CD4-positive, alpha-beta T cell treated with Interleukin-10 for 1 hour (primary cell): ENCODE measurements around the gene QTRT2.

Experiments
- DNase-seq: peaks from one replicate; pipeline ENCODE4 v3.0.0-alpha.2; 2020

QTRT2 gene

DNA sequence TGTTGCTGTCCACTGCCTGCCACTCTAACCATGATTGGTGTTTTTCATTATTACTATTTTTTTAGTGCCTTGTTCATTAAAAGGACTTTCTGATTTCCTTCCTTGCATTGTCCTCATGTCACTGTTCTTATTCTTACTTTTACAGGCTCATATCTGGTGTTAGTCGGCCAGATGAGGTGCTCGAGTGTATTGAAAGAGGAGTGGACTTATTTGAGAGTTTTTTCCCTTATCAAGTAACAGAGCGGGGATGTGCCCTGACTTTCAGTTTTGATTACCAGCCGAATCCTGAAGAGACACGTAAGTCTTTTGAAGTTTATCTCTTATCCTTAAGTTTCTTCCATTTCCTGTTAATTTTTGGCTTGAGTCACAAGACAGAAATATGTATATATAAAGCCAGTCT, 23.2 kb downstream of the QTRT2 start:
- no peak for DNase-seq

DNA sequence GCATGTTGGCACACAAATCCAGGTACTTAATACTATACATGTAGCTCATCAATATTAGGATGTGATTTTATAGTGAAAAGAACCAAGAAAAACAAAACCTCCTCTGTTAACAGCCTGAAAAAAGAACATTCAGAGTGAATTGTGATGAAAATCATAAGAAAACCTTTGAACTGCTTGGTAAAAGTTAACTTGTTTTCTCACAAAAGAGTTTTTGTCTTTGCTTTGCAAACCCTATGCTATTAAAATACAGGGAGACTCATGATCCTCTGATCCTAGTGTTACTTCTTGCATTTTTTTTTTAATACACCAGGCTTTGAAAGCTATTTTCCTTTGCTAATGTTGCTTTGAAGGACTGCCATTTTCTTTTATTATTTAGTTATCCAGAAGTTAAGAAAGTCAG, 23.7 kb downstream of the QTRT2 start:
- no peak for DNase-seq

DNA sequence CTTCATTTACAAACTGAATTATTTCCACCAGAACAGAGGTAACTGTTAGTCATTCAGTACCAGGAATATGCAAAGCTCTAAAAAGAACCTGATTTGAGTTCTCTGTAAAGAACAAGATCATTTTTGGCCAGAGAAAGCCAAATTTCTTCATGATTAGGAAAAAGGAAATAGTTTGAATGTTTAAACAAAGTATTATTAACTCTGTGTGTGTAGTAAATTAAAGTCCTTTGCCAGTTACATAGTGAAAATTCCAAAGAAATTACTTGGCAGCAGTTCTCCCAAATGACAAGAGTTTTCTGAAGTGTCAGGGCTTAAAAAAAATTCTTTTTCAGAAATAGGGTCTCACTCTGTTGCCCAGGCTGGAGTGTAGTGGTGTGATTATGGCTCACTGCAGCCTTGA, 24.5 kb downstream of the QTRT2 start:
- DNase-seq = no peak

DNA sequence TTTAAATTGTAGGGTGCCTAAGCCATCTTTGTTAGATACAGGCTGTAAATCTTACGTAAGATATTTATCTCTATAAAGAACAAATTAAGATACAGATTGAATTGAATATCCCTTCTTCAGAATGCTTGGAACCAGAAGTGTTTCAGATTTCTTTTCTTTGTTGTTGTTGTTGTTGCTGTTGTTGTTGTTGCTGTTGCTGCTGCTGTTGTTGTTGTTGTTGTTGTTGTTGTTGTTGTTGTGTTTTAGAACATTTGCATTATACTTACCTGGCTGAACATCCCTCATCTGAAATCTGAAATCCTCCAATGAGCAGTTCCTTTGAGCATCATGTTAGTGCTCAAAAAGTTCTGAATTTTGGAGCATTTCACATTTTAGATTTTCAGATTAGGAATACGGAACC, 26.6 kb downstream of the QTRT2 start:
- no peak for DNase-seq

DNA sequence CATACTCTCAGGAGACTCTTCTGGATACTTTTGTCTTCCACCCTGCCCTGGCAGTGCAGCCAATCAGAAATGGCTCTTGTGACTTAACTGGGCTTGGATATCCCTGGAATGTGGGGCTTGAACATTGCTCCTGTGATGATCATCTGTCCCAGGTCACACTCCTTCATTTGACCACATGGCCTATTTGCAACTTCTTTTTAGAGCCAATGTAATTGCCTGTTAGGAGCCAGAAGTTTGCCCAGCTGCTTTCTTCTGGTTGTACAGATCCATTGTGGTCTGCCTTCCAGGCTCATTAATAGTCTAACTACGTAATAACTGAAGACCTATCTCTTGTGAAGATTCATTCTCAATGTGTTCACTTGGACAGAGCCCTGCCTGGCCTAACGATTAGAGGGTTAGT, 29.8 kb downstream of the QTRT2 start:
- DNase-seq = no peak

DNA sequence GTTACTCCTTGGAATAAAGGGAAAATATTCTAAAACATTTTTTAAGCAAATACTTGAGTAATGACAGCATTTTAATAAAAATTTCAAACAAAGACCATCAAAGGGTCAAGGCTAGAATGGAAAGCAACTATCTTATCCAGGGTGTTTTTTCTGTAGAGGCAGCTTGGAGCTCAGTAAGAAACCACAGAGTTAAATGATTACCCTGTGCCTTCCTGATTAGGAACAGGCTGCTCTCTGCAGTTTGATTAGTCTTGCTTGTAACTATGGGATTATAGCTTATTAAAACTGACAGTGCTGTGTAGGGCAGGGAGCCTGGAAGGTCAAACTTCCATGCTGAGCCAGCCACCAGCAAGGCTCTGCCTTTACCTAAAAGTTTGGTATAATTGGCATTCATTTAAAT, 33.1 kb downstream of the QTRT2 start:
- no peak for DNase-seq

DNA sequence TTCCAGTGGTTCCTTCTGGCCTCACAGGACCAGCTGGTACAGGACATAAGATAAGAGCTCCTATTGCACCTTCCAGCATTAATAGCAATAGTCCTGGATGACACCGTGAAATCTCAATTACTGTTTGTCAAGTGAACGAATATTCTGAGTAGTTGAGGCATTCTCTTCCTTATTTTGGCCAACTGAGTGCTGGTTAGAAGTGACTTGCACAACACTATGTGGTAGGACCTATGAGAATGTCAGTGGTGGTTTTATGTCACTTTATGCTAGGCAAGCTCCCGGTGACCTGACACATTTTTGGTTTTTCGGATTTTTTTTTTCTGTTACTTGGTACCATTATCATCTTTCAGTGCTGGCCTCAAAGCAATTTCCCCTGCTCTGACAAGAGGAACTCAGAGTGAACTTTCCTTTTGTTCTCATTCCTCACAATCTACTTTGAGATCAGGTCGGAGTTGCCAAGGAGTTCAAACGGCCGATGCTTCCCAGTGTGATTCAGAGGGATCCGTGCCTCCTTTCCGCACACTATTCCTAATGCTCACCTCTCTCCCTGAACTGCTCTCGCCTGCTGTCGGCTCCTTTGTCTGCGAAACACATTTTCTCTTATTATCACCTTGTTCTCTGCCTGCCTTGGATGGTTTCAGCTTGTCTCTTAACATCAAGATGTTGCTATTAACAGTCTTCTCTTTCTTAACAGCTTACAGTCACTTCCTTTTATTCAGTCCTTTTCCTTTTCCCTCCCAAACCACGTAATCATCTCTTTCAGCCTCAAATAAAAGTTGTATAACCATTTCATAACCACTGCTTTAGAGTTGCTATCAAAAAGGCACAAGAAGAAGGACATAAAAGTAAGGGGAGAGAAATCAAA, 35.8 kb downstream of the QTRT2 start:
- DNase-seq = no peak

DNA sequence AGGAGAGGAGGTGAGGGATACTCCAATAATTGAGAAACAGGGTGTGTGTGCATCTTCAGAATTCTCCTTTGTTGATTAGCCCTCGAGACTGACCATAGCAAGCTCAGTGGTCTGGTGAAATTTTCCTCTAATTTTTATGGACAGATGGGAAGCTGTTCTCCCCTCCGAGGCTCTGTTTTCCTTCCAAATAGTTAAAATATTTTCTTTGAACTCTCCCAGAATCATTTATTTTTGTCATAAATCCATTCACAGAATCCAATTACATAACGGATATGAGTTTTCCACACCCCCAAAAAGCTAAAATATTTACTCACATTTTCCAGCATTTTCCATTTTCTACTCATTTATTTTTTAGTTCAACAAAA, 36.5 kb downstream of the QTRT2 start:
- no peak for DNase-seq

DNA sequence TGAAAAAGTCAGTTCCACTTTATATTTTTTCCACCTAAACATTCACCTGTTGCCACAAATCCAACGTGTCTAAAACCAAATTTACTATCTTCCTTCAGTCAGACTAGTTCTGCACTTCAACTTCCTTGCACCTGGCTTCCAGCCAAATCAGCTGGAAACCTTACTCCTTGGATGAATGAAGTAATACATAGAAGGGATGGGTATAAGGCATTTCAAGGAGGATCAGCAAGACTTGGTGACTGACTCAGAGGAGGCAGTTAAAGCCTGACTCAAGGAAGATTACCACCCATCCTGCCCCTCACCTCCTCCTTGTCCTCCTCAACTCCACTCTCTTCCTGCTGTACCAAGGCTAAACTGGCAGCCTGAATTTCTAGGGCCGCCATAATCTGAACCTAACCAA, 37.1 kb downstream of the QTRT2 start:
- no peak for DNase-seq

DNA sequence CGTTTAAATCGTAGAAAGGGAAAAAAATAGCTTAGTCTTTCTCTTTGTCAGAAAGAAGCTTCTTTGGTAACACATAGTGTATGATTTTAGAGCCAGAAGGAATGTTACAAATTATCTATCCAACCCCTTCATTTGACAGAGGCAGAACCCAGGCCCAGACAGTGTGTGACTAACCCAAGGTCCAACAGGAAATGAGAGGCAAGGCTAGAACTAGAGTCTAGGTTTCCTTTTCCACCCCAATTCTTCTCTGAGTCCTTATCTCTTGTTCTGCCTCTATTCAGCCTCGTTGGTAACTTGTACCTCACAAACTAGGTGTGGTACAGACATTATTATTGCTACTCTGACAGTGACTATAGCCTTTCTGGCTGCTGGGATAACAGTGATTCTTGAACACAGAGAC, 39.3 kb downstream of the QTRT2 start:
- DNase-seq = no peak

DNA sequence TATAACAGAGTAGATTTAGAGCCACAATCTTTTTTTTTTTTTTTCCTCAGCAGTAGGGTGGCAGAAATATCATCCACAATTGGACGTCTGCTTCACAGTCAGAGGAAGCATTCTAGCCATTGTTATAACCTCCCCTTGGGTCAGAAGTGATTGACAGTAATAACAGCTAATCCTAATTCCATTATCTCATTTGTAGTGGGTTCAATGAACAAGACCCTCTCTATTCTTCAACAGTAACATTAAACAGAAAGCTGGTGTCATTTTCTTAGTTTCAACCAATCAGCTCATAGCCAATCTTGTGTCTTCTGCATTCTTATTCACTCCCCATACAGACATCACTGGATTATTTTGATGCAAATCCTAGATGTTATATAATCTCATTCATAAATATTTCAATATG, 44.6 kb downstream of the QTRT2 start:
- DNase-seq = no peak

DNA sequence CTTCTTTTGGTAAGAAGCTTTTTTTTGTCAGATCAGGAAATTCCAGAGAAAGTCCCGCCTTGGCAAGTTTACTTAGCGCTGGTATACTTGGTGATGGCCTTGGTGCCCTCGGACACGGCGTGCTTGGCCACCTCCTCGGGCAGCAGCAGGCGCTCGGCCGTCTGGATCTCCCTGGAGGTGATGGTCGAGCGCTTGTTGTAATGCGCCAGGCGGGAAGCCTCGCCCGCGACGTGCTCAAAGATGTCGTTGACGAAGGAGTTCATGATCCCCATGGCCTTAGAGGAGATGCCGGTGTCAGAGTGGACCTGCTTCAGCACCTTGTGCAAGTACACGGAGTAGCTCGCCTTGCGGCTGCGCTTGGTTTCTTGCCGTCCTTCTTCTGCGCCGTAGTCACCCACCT, 46.6 kb downstream of the QTRT2 start:
- no peak for DNase-seq

DNA sequence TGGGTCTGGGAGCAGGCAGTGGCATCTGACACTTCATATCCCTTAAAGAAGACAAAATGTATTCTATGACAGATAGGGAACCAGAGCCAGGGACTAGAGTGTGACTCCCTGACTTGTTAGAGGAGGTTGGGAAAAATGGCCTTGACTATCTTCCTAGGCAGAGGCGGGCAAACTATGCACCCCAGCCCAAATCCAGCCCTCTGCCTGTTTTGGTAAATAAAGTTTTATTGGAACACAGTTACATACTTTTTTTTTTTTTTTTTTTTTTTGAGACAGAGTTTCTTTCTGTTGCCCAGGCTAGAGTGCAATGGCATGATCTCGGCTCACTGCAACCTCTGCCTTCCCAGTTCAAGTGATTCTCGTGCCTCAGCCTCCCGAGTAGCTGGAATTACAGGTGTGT, 47.3 kb downstream of the QTRT2 start:
- no peak for DNase-seq

DNA sequence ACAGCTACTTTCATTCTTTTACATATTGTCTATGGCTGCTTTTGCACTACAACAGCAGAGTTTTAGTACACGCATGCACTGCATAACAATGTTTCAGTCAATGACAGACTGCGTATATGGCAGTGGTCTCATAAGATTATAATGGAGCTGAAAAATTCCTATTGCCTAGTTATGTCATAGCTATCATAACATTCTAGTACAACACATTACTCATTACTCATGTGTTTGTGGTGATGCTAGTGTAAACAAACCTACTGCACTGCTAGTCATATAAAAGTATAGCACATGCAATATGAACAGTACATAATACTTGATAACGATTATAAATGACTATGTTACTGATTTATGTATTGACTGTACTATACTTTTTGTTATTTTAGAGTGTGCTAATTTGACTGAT, 47.9 kb downstream of the QTRT2 start:
- DNase-seq = no peak

DNA sequence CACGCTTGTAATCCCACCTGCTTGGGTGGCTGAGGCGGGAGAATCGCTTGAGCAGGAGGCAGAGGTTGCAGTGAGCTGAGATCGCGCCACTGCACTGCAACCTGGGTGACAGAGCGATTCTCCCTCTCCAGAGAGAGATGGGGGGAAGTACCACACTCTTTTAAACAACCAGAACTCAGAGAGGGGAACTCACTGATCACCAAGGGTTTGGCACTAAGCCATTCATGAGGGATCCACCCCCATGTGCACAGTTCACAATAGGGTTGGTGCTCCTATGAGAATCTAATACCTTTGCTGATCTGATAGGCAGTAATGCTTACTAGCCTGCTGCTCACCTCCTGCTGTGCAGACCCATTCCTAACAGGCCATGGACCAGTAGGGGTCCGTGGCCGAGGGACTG, 51.6 kb downstream of the QTRT2 start:
- DNase-seq = no peak

DNA sequence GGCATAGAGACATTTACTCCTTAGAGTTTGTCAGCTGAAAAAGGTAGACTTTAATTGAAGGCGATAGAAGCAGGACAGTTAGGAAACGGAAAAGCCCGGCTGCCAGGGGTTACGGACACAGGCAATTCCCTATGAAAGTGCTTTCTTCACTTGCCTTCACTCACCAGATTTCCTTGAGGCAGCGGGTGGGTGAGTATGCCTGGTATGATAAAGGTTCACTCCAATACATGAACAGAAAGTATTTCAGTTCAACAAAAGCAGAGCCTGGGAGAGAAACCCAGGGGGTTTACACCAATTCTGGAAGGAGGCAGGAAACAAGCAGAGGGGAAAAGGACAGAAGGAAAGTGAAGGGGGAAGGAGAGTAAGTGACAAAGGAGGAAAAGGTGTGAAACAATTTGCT, 53.9 kb downstream of the QTRT2 start:
- DNase-seq = no peak

DNA sequence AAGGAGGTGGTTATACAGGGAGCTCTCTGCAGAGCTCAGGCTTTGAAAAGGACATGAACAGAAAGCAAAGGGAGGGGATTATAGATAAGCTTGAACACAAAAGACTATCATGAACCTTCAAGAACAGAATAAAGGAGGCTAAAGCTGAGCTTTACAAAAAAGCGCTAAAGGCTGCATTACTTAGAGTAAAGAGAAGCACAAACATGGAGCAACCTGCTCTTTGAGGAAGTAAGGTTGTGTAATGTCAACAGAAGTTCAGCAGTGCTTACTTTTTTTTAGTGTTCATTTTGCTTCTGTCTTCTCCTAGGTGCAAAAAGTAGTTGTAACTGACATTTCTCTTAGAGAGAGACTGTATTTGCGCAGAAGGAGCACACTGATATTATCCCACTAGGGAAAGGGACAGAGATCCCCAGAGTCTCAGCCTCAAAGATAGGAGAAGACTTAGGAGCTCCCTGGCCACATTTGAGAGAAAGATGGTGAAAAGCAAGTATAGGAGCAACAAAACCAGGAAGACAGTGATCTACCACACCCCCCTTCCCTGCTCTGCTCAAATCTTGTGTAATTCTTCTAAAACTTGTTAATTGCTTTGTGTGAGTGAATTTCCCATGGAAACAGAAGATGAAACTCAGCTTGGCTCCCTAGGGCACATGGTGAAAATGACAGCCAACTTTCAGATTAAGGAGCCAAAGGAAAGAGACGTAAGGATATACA, 54.7 kb downstream of the QTRT2 start:
- DNase-seq = no peak

DNA sequence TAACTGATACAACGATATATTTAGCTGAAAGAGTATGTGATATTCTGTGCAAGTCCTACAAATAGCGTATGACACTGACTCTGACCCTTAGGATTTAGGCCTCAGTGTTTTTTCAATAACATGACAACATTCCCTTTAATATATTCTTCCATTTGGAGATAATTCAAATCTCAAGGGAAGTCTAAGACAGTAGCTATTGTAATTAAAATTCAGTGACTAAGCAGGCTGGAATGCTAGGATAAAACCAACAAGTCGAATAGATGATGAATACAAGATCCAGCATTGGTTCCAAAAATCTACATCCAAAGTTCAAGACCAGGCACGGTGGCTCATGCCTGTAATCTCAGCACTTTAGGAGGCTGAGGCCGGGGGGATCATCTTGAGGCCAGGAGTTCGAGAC, 56.2 kb downstream of the QTRT2 start:
- DNase-seq = no peak

DNA sequence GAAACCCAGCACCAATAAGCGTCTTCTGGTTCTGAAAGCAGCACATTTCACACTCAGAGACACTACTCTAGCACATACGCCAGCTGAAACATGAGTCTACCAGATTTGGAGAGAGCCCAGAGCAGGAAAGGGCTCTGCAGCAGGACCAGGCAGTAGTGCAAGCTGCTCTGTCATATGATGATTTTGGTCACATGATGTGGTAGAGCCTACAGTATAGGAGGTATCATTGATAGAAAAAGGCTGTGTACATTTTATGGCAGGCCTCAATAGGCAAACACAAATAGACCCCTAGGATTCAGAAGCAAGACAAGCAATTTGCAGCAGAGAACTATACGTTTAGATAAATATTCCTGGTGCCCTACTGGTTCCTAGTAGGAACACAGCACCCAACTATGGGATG, 58.2 kb downstream of the QTRT2 start:
- DNase-seq = no peak

DNA sequence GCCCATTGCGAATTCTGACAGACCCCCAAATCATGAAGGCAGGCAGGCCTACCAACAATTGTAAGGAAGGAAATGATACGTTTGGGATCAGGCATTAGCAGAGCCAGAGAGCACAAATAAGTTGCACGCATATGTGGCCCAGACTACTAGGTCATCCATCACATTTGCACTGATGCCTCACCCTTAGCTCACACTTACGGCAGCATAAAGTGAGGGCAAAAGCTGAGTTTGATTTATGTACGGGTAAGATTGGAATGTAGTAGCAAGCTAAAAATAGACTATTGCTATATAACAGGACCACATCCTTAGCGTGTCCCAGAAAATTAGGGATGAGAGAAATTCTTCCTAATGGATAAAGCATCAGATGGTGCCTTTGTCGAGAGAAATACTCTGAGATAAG, 58.6 kb downstream of the QTRT2 start:
- no peak for DNase-seq

DNA sequence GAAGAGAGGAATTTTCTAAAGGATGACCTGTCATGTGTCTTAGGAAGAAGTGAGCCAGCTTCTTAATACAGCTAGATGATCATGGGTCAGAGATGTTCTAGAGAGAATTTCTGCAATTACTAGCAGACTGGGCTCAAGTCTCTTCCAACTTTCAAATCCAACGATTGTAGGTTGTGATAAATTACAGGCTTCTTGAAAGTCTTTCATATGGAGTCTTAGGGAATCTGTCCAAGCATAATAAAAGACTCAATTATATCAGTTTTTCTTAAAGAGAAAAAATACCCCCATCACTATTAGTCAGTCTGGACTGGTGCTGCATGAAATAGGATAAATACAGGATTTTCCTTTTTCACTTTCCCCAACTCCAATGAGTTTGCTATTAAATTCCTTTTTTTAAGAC, 63.2 kb downstream of the QTRT2 start:
- DNase-seq = no peak

DNA sequence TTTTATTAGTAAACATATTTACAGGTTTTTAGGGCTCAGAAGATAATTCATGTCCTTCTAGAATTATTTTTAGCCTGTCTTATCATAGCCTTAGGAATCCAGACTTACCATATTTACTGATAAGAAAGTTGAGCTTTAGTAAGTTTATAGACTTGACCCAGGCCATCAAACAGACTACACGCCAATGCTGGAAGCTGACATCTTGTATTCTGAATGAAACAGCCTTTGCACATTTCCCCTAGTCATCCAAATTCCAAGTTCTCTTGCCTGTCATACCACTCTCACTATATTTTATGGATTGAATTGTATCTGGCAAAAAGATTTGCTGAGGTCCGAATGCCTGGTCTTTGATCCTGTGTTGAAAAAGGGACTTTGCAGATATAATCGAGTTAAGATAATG, 63.7 kb downstream of the QTRT2 start:
- no peak for DNase-seq

DNA sequence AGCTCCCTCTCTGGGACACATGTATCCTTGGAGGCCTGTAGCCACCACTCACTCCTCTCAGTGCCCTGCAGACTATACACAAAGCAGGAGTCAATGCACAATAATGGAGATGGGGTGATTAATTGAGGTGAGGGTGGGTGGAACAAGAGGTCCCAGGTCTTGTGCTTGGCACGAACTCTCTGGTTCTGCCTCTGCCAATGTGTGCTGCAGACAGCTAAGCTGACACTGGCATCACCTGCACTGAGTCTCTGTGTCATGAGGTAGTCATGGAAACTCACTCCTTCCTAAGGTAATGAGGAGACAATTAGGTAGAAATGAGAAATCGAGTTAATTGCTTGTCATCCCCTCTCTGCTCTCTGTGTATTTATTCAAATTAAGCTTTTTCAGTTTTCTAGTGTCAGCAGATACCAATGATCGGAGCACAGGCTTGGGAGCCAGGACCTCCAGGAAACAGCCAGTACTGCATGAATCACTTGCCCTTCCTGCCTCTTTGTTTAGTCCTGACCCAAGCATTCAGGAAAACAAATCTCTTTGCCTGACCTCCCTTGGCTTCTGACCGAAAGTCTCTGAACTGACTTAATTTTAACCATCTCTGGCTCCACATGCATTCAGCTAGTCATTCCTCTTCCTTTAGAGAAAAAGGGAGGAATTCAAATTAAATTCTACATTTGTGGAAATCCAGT, 65.6 kb downstream of the QTRT2 start:
- DNase-seq = no peak

DNA sequence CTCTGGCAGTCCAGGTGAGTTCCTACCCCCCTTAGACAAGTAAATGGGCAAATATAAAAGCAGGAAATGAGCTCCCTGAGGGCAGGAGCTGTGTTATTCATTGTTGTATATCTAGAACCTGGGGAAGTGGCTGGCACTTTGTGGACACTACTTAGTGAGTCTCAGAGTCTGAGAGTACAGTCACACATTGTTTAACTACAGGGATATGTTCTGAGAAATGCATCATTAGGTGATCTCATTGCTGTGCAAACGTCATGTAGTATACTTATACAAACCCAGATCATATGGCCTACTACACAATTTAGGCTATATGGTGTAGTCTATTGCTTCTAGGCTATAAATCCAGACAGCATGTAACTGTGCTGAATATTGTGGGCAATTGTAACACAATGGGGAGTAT, 69.9 kb downstream of the QTRT2 start:
- no peak for DNase-seq
